ENCODE data around the gene TAS2R46. TPM values are rescaled to one million over a fixed set of nuclear protein-coding genes. Genes with fewer than 3 reads are reported as not detected.

Gene TAS2R46
- total and polyA plus RNA-seq, 2 donors (not counting 3 experiments of a cell fraction or from before 2014, with no cell fraction given): 0.14 to 1.4 TPM

GRCh38 chr12:11075642-11076041 lies 13.5 kb upstream of the TAS2R46 start:
- no peak overlapping the region for H3K4me2 ChIP-seq (ENCODE audit: insufficient read depth, low read length)
- H3K9me3 ChIP-seq (replicated peaks; ENCODE audit: control insufficient read depth, insufficient read depth, low read length): no peaks in the 10 kb centered on the region
- intact Hi-C loops (cut with micrococcal nuclease): no loop called here
- no peaks in the 10 kb centered on the region for H3K79me2 ChIP-seq (ENCODE audit: control insufficient read depth, insufficient read depth, low read length)
- H3K4me3 ChIP-seq (replicated peaks in 1 of 3; ENCODE audit: insufficient read depth in 1 of 3, low read depth in 1 of 3, low read length in 3 of 3): no peak overlapping the region
- no peak for FAIRE-seq
- H3K9ac ChIP-seq (replicated peaks; ENCODE audit: extremely low read depth, insufficient read depth, low read length): no peak overlapping the region
- no peaks in the 10 kb centered on the region for H3K36me3 ChIP-seq (ENCODE audit: control insufficient read depth in 2 of 2, extremely low read depth in 1 of 2, insufficient read depth in 2 of 2, low read length in 2 of 2)
- no peak for TF ChIP-seq FOS (IDR thresholded peaks at IDR 0.05; ENCODE audit: borderline replicate concordance, insufficient read depth, low read length)
- no peak for TF ChIP-seq MYC (IDR thresholded peaks at IDR 0.05; ENCODE audit: low read depth, low read length)
- TF ChIP-seq CTCF (IDR thresholded peaks at IDR 0.05; ENCODE audit: extremely low read depth in 1 of 2, insufficient read depth in 1 of 2, low read depth in 1 of 2, low read length in 2 of 2): no peak
- CTCF ChIA-PET: interaction anchor here (0.7 kb wide), 1 partner anchor 56 kb away, joined by 3 read pairs; no protein-coding TSS in a partner anchor
- no peak overlapping the region for H2AFZ ChIP-seq (ENCODE audit: low read depth, low read length)
- POLR2A ChIA-PET: no interaction called here
- no peaks in the 10 kb centered on the region for H3K9me1 ChIP-seq (replicated peaks; ENCODE audit: control insufficient read depth, extremely low read depth, insufficient read depth, low read length)
- DNase-seq (ENCODE audit: low read depth, low spot score): no peak
- H3K27me3 ChIP-seq (ENCODE audit: control insufficient read depth in 2 of 2, insufficient read depth in 2 of 2, low read length in 2 of 2): no peaks in the 10 kb centered on the region
- no peaks in the 10 kb centered on the region for H4K20me1 ChIP-seq (replicated peaks; ENCODE audit: control insufficient read depth, extremely low read depth, insufficient read depth, low read length)
- dilution Hi-C loops (cut with MboI; ENCODE audit: extremely low pct_ligation_motif_present, low sequenced_read_pairs): no loop called here
- BruUV-seq (replicated peaks): no TSS peak
- no peak overlapping the region for H3K27ac ChIP-seq (ENCODE audit: insufficient read depth, low read depth, low read length)
- no peaks in the 10 kb centered on the region for H3K4me1 ChIP-seq (ENCODE audit: control insufficient read depth, extremely low read depth, insufficient read depth, low read length)

DNA sequence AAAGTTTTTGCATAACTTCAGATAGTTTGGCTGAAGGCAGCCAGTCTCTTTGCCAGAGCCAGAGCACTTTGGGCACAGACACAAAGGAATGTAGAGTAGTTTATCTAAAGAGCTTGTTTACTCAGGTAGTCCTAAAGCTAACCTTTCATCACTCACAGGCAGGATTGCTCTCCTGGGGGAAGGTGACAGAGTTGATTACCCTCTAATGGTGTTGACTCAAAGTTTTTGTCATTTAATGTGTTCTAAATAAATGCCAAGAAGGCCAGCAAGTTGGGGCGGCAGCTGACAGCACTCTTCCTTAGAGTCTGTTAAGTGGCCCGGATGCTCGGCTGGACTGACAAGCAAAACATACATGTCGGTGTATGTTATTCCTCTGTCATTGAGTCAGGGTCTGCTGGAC lies 9.3 kb upstream of the TAS2R46 start:
- H3K36me3 ChIP-seq (ENCODE audit: control insufficient read depth in 2 of 2, extremely low read depth in 1 of 2, insufficient read depth in 2 of 2, low read length in 2 of 2): no peaks in the 10 kb centered on the region
- peaks cover 4% of the 10 kb centered on the region for H4K20me1 ChIP-seq (replicated peaks; ENCODE audit: control insufficient read depth, extremely low read depth, insufficient read depth, low read length)
- dilution Hi-C loops (cut with MboI; ENCODE audit: extremely low pct_ligation_motif_present, low sequenced_read_pairs): no loop called here
- BruUV-seq (replicated peaks): no TSS peak
- H3K9me1 ChIP-seq (replicated peaks; ENCODE audit: control insufficient read depth, extremely low read depth, insufficient read depth, low read length): no peaks in the 10 kb centered on the region
- DNase-seq (ENCODE audit: low read depth, low spot score) (no peak), FAIRE-seq (no peak)
- no peak overlapping the region for H3K4me3 ChIP-seq (replicated peaks in 1 of 3; ENCODE audit: insufficient read depth in 1 of 3, low read depth in 1 of 3, low read length in 3 of 3)
- ChIA-PET POLR2A (no interaction called here), CTCF (no interaction called here)
- no peaks in the 10 kb centered on the region for H3K4me1 ChIP-seq (ENCODE audit: control insufficient read depth, extremely low read depth, insufficient read depth, low read length)
- intact Hi-C loops (cut with micrococcal nuclease): loop anchor here (1.0 kb wide), 1 partner anchor 52 kb away; no protein-coding TSS in a partner anchor
- no peaks in the 10 kb centered on the region for H3K27me3 ChIP-seq (ENCODE audit: control insufficient read depth in 2 of 2, insufficient read depth in 2 of 2, low read length in 2 of 2)
- no peak overlapping the region for H2AFZ ChIP-seq (ENCODE audit: low read depth, low read length)
- no peaks in the 10 kb centered on the region for H3K9me3 ChIP-seq (replicated peaks; ENCODE audit: control insufficient read depth, insufficient read depth, low read length)
- no peak overlapping the region for H3K4me2 ChIP-seq (ENCODE audit: insufficient read depth, low read length)
- H3K79me2 ChIP-seq (ENCODE audit: control insufficient read depth, insufficient read depth, low read length): no peaks in the 10 kb centered on the region
- TF ChIP-seq, protein P1, sequence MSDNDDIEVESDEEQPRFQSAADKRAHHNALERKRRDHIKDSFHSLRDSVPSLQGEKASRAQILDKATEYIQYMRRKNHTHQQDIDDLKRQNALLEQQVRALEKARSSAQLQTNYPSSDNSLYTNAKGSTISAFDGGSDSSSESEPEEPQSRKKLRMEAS (IDR thresholded peaks at IDR 0.05; ENCODE audit: insufficient read depth, insufficient read length): no peak
- TF ChIP-seq POLR2AphosphoS5 (IDR thresholded peaks at IDR 0.05; ENCODE audit: insufficient read depth, low read depth, low read length): no peak
- TF ChIP-seq POLR2A (IDR thresholded peaks at IDR 0.05; ENCODE audit: low read depth, low read length): no peak
- TF ChIP-seq FOS (IDR thresholded peaks at IDR 0.05; ENCODE audit: borderline replicate concordance, insufficient read depth, low read length): no peak
- TF ChIP-seq CTCF (IDR thresholded peaks at IDR 0.05; ENCODE audit: extremely low read depth in 1 of 2, insufficient read depth in 1 of 2, low read depth in 1 of 2, low read length in 2 of 2): no peak
- TF ChIP-seq MYC (IDR thresholded peaks at IDR 0.05; ENCODE audit: low read depth, low read length): no peak
- no peak for TF ChIP-seq GATA2 (IDR thresholded peaks at IDR 0.05; ENCODE audit: insufficient read depth, insufficient read length, low read depth, low read length)
- TF ChIP-seq EZH2 (IDR thresholded peaks at IDR 0.05; ENCODE audit: borderline replicate concordance, low read depth, low read length, severe bottlenecking): no peak
- no peak overlapping the region for H3K9ac ChIP-seq (replicated peaks; ENCODE audit: extremely low read depth, insufficient read depth, low read length)
- H3K27ac ChIP-seq (ENCODE audit: insufficient read depth, low read depth, low read length): no peak overlapping the region
